ENCODE measurements around the gene BCAS4. TPM values are rescaled to one million over a fixed set of nuclear protein-coding genes. Genes with fewer than 3 reads are reported as not detected.
"Not testable (repeated sequence)": the region's sequence is repeated elsewhere in the genome, so short reads cannot be mapped to it uniquely, and the experiment has no call there.

The BCAS4 gene
- total RNA-seq, 1 donor from 2014 or later: 46.7 TPM

GRCh38 chr20:50758992-50759391 is 35.9 kb upstream of the BCAS4 start:
- no peak for TF ChIP-seq CTCF (IDR thresholded peaks at IDR 0.05)
- ChIA-PET CTCF (no interaction called here), POLR2A (no interaction called here)
- Mint-ChIP-seq H3K4me3 (no peak overlapping the region), H3K27me3 (peaks cover 3% of the 10 kb centered on the region), H3K27ac (no peak overlapping the region), H3K4me1 (no peaks in the 10 kb centered on the region), H3K36me3 (ENCODE audit: low read depth) (no peaks in the 10 kb centered on the region), H3K9me3 (no peaks in the 10 kb centered on the region)
- intact Hi-C loops (cut with micrococcal nuclease): no loop called here
- DNase-seq (no peak), ATAC-seq (ENCODE audit: low read depth) (no peak)

DNA sequence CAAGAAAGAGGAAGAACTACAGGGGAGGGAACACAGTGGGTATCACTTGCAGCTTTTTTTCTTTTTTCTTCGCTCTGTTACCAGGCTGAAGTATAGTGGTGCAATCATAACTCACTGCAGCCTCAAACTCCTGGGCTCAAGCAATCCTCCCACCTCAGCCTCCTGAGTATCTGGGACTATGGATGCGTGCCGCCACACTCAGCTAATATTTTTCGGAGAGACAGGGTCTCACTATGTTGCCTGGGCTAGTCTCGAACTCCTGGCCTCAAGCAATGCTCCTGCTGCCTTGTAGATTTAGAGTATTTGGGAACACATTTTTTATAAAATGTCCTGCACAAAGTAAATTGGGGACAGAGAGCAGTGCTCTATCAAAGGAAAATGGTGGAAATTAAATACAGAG is 35.2 kb upstream of the BCAS4 start:
- Mint-ChIP-seq H3K27me3 (peaks cover 7% of the 10 kb centered on the region), H3K4me3 (no peak overlapping the region), H3K4me1 (no peaks in the 10 kb centered on the region), H3K27ac (no peak overlapping the region), H3K36me3 (ENCODE audit: low read depth) (no peaks in the 10 kb centered on the region), H3K9me3 (no peaks in the 10 kb centered on the region)
- TF ChIP-seq CTCF (IDR thresholded peaks at IDR 0.05): no peak
- DNase-seq (no peak), ATAC-seq (ENCODE audit: low read depth) (no peak)
- ChIA-PET POLR2A (no interaction called here), CTCF (no interaction called here)
- intact Hi-C loops (cut with micrococcal nuclease): no loop called here

DNA sequence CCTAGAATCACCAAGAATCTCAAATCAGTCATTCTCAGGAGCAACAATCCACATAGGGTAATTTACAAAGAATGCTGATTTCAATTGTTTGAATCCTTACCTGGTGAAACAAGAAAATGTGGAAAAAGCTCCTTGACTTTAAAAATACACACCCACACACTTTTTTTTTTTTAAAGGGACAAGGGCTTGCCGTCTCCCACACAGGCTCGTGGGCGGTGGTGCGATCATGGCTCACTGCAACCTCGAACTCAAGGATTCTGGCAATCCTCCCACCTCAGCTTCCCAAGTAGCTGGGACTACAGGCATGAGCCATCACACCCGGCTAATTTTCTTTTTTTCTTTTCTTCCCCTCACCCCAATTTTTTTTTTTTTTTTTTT is 32.8 kb upstream of the BCAS4 start:
- TF ChIP-seq CTCF (IDR thresholded peaks at IDR 0.05): no peak
- DNase-seq: no peak
- Mint-ChIP-seq H3K27me3 (peaks cover 7% of the 10 kb centered on the region), H3K27ac (no peak overlapping the region), H3K9me3 (no peaks in the 10 kb centered on the region), H3K36me3 (ENCODE audit: low read depth) (no peaks in the 10 kb centered on the region), H3K4me3 (no peak overlapping the region), H3K4me1 (no peaks in the 10 kb centered on the region)
- ChIA-PET CTCF (no interaction called here), POLR2A (no interaction called here)
- ATAC-seq (ENCODE audit: low read depth): no peak
- intact Hi-C loops (cut with micrococcal nuclease): no loop called here

GRCh38 chr20:50762435-50763220 is 32.2 kb upstream of the BCAS4 start:
- H3K27me3 Mint-ChIP-seq: peaks cover 10% of the 10 kb centered on the region
- H3K4me3 Mint-ChIP-seq: no peak overlapping the region
- H3K36me3 Mint-ChIP-seq (ENCODE audit: low read depth): no peaks in the 10 kb centered on the region
- POLR2A ChIA-PET: no interaction called here
- ATAC-seq (ENCODE audit: low read depth): no peak
- no peaks in the 10 kb centered on the region for H3K9me3 Mint-ChIP-seq
- no peak for TF ChIP-seq CTCF (IDR thresholded peaks at IDR 0.05)
- intact Hi-C loops (cut with micrococcal nuclease): no loop called here
- CTCF ChIA-PET: no interaction called here
- DNase-seq: no peak
- no peaks in the 10 kb centered on the region for H3K4me1 Mint-ChIP-seq
- no peak overlapping the region for H3K27ac Mint-ChIP-seq

DNA sequence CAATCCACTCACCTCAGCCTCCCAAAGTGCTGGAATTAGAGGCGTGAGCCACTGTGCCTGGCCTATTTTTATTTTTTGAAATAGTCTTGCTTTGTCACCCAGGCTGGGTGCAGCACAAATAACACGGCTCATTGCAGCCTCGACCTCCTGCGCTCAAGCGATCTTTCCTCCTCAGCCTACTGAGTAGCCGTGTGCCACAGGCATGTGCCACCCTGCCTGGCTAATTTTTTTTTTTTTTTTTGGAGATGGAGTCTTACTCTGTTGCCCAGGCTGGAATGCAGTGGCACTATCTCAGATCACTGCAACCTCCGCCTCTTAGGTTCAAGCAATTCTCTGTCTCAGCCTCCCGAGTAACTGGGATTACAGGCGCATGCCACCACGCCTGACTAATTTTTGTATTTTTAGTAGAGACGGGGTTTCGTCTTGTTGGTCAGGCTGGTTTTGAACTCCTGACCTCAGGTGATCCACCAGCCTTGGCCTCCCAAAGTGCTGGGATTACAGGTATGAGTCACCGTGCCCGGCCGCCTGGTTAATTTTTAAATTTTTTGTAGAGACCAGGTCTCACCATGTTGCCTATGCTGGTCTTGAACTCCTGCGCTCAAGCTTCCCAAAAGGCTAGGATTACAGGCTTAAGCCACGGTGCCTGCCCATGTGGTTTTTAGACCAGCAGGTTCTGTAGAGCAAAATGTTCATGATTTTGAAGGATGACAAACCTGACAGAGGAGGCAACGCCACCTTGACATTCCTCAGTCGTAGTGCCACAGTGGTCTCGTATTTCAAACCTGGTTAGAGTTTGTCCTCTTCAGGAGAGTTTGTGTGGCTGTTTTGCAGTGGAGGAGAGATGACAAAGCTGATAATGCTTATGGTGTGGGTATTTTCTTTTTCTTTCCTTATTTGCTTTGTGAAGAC is 31.1 kb upstream of the BCAS4 start:
- H3K27ac Mint-ChIP-seq; H3K4me3 Mint-ChIP-seq; H3K9me3 Mint-ChIP-seq; DNase-seq; intact Hi-C loops (cut with micrococcal nuclease); CTCF ChIA-PET; POLR2A ChIA-PET; H3K4me1 Mint-ChIP-seq; H3K36me3 Mint-ChIP-seq (ENCODE audit: low read depth); ATAC-seq (ENCODE audit: low read depth): not testable (repeated sequence)
- H3K27me3 Mint-ChIP-seq: peaks cover 10% of the 10 kb centered on the region

DNA sequence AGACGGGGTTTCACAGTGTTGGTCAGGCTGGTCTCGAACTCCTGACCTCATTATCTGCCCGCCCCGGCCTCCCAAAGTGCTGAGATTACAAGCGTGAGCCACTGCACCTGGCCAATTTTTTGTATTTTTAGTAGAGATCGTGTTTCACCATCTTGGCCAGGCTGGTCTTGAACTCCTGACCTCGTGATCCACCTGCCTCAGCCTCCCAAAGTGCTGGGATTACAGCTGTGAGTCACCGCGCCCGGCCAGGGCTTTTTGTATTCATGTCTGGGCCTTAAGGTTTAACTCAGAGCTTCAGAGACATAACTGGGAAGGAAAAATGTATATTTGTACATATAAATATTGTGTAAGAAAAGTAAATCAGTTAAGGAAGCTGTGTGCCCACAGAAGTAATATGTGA is 29.6 kb upstream of the BCAS4 start:
- H3K4me1 Mint-ChIP-seq; H3K4me3 Mint-ChIP-seq; intact Hi-C loops (cut with micrococcal nuclease); ATAC-seq (ENCODE audit: low read depth); H3K27ac Mint-ChIP-seq; H3K36me3 Mint-ChIP-seq (ENCODE audit: low read depth); CTCF ChIA-PET; H3K9me3 Mint-ChIP-seq; DNase-seq: not testable (repeated sequence)
- POLR2A ChIA-PET: interaction anchor here (0.6 kb wide), 1 partner anchor 849 kb away, joined by 4 read pairs; no protein-coding TSS in a partner anchor
- H3K27me3 Mint-ChIP-seq: peaks cover 10% of the 10 kb centered on the region
